Measurements from ENCODE around the gene PPM1G.

DNA sequence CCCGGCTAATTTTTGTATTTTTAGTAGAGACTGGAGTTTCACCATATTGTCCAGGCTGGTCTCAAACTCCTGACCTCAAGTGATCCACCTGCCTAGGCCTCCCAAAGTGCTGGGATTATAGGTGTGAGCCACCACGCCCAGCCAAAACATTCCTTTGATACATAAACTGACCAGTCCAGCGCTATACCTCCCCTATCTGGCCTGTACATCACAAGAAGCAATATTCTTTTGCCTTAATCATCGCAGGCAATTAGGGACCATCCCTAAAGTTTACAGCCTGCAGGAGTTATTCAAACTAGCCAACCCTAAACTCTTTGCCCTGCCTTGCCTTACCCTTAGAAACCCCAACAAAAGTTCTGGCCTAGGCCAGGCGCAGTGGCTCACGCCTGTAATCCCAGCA lies 6.8 kb upstream of the PPM1G start:
- TF ChIP-seq EZH2 (IDR thresholded peaks at IDR 0.05; ENCODE audit: insufficient read depth, poor library complexity, severe bottlenecking) (no peak), EZH2phosphoT487 (IDR thresholded peaks at IDR 0.05; ENCODE audit: insufficient read depth, low read depth) (no peak)
